Neural progenitor cell (in vitro differentiated cells): ENCODE measurements around the gene KAT7. TPM values are rescaled to one million over a fixed set of nuclear protein-coding genes. Genes with fewer than 3 reads are reported as not detected.

Experiments
- DNase-seq: peaks from one replicate; pipeline ENCODE4 v3.0.0-alpha.2; 2016; ENCODE audit warnings: low spot score
- H2AFZ ChIP-seq: fragments of 200-600 bp; sonication (generic); replicated peaks from 2 replicates; pipeline ENCODE4 v1.6.1; 2016; ENCODE audit warnings: antibody characterized with exemption
- H3F3A ChIP-seq: fragments of 200-600 bp; sonication (generic); 2 replicates; pipeline ENCODE4 v1.6.1; 2016; ENCODE audit warnings: antibody characterized with exemption, low read depth
- H3K27ac ChIP-seq: fragments of 200-600 bp; sonication (generic); 2 replicates; pipeline ENCODE4 v1.5.1; 2016; ENCODE audit warnings: mild to moderate bottlenecking
- H3K27me3 ChIP-seq: fragments of 200-600 bp; sonication (generic); 2 replicates; pipeline ENCODE4 v1.6.1; 2016; ENCODE audit warnings: mild to moderate bottlenecking, moderate library complexity
- H3K36me3 ChIP-seq: fragments of 200-600 bp; sonication (generic); 2 replicates; pipeline ENCODE4 v1.5.1; 2016
- H3K4me1 ChIP-seq: fragments of 200-600 bp; sonication (generic); 2 replicates; pipeline ENCODE4 v1.6.1; 2016; ENCODE audit warnings: mixed run types
- H3K4me2 ChIP-seq: fragments of 200-600 bp; sonication (generic); 2 replicates; pipeline ENCODE4 v1.6.1; 2016
- H3K4me3 ChIP-seq: fragments of 200-600 bp; sonication (generic); 2 replicates; pipeline ENCODE4 v1.5.1; 2016
- H3K79me2 ChIP-seq: fragments of 200-600 bp; sonication (generic); 2 replicates; pipeline ENCODE4 v1.6.1; 2016; ENCODE audit warnings: low read depth
- H3K9ac ChIP-seq: fragments of 200-600 bp; sonication (generic); 2 replicates; pipeline ENCODE4 v1.6.1; 2016
- H3K9me3 ChIP-seq: fragments of 200-600 bp; sonication (generic); 2 replicates; pipeline ENCODE4 v1.5.1; 2016; ENCODE audit warnings: low read depth
- H4K20me1 ChIP-seq: fragments of 200-600 bp; sonication (generic); 2 replicates; pipeline ENCODE4 v1.6.1; 2016; ENCODE audit warnings: low read depth
- H3K27ac Mint-ChIP-seq: 3 replicates; pipeline ENCODE4 v1.8.0; 2021; ENCODE audit warnings: mixed read lengths
- H3K27me3 Mint-ChIP-seq: 2 replicates; pipeline ENCODE4 v1.8.0; 2022; ENCODE audit warnings: low read depth, mild to moderate bottlenecking, inconsistent platforms, moderate library complexity, mixed read lengths; ENCODE audit not compliant: insufficient read depth
- H3K36me3 Mint-ChIP-seq: 3 replicates; pipeline ENCODE4 v1.8.0; 2021; ENCODE audit warnings: mixed read lengths
- H3K4me1 Mint-ChIP-seq: 3 replicates; pipeline ENCODE4 v1.8.0; 2021; ENCODE audit warnings: mixed read lengths
- H3K4me3 Mint-ChIP-seq: 3 replicates; pipeline ENCODE4 v1.8.0; 2021; ENCODE audit warnings: mild to moderate bottlenecking, moderate library complexity, mixed read lengths
- H3K9me3 Mint-ChIP-seq: 3 replicates; pipeline ENCODE4 v1.8.0; 2020; ENCODE audit warnings: mixed read lengths
- EZH2 ChIP-seq: fragments of 200-600 bp; sonication (generic); IDR thresholded peaks from 2 replicates; pipeline ENCODE4 v1.6.1; 2017; ENCODE audit warnings: antibody characterized with exemption, mild to moderate bottlenecking, moderate library complexity
- EZH2phosphoT487 ChIP-seq: fragments of 200-600 bp; sonication (generic); IDR thresholded peaks from 2 replicates; pipeline ENCODE4 v1.6.1; 2017; ENCODE audit warnings: antibody characterized with exemption
- total RNA-seq: library from RNA; depleted of rRNA; stranded (reverse); fragments of >200 nt; gene quantifications from 2 replicates; pipeline ENCODE4 v1.2.3, GENCODE V29; 2015; ENCODE audit warnings: low replicate concordance
- TF ChIP-seq, protein P1 (sequence below): fragments of 200-600 bp; sonication (generic); IDR thresholded peaks from 2 replicates; pipeline ENCODE4 v1.5.1; 2017; ENCODE audit warnings: antibody characterized with exemption, mild to moderate bottlenecking

Gene KAT7
- total RNA-seq, 1 donor from 2014 or later = 139 TPM

GRCh38 chr17:49874911-49875310, 86.4 kb downstream of the KAT7 start:
- no peaks in the 10 kb centered on the region for H3K36me3 ChIP-seq
- Mint-ChIP-seq H3K27me3 (peaks cover 7% of the 10 kb centered on the region), H3K27ac (no peak overlapping the region), H3K36me3 (no peaks in the 10 kb centered on the region), H3K4me1 (peaks cover 20% of the 10 kb centered on the region), H3K9me3 (no peaks in the 10 kb centered on the region), H3K4me3 (no peak overlapping the region)
- peaks cover under 1% of the 10 kb centered on the region for H3K27me3 ChIP-seq
- TF ChIP-seq EZH2phosphoT487 (no peak), EZH2 (no peak)
- TF ChIP-seq, protein P1, sequence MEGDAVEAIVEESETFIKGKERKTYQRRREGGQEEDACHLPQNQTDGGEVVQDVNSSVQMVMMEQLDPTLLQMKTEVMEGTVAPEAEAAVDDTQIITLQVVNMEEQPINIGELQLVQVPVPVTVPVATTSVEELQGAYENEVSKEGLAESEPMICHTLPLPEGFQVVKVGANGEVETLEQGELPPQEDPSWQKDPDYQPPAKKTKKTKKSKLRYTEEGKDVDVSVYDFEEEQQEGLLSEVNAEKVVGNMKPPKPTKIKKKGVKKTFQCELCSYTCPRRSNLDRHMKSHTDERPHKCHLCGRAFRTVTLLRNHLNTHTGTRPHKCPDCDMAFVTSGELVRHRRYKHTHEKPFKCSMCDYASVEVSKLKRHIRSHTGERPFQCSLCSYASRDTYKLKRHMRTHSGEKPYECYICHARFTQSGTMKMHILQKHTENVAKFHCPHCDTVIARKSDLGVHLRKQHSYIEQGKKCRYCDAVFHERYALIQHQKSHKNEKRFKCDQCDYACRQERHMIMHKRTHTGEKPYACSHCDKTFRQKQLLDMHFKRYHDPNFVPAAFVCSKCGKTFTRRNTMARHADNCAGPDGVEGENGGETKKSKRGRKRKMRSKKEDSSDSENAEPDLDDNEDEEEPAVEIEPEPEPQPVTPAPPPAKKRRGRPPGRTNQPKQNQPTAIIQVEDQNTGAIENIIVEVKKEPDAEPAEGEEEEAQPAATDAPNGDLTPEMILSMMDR = no peak
- H2AFZ ChIP-seq = no peak overlapping the region
- H3F3A ChIP-seq = peaks cover 12% of the 10 kb centered on the region
- H3K4me1 ChIP-seq = peaks cover 17% of the 10 kb centered on the region
- no peaks in the 10 kb centered on the region for H3K9me3 ChIP-seq
- H3K27ac ChIP-seq = no peak overlapping the region
- DNase-seq = no peak
- H3K79me2 ChIP-seq = no peaks in the 10 kb centered on the region
- H4K20me1 ChIP-seq = no peaks in the 10 kb centered on the region
- H3K4me3 ChIP-seq = no peak overlapping the region
- no peak overlapping the region for H3K4me2 ChIP-seq
- no peak overlapping the region for H3K9ac ChIP-seq

- no peak overlapping the region for H3K27ac ChIP-seq
- no peaks in the 10 kb centered on the region for H3K79me2 ChIP-seq
- peak; percentile 61 for DNase-seq
- H3K27me3 ChIP-seq = peaks cover 3% of the 10 kb centered on the region
- peak overlapping the region; percentile 12 for H3K27ac Mint-ChIP-seq
- H3F3A ChIP-seq = peaks cover 19% of the 10 kb centered on the region
- no peaks in the 10 kb centered on the region for H3K36me3 ChIP-seq
- H3K4me1 ChIP-seq = peaks cover 23% of the 10 kb centered on the region
- H3K9ac ChIP-seq = no peak overlapping the region
- H3K27me3 Mint-ChIP-seq = peaks cover 8% of the 10 kb centered on the region
- H3K9me3 Mint-ChIP-seq = no peaks in the 10 kb centered on the region
- H3K4me2 ChIP-seq = peak overlapping the region; percentile 44
- no peak overlapping the region for H3K4me3 Mint-ChIP-seq
- H4K20me1 ChIP-seq = no peaks in the 10 kb centered on the region
- peak overlapping the region; percentile 40 for H2AFZ ChIP-seq
- TF ChIP-seq, protein P1 = peak; percentile 24
- TF ChIP-seq EZH2 = no peak
- TF ChIP-seq EZH2phosphoT487 = no peak
- H3K4me3 ChIP-seq = no peak overlapping the region
- peaks cover 24% of the 10 kb centered on the region for H3K4me1 Mint-ChIP-seq
- H3K36me3 Mint-ChIP-seq = no peaks in the 10 kb centered on the region
- no peaks in the 10 kb centered on the region for H3K9me3 ChIP-seq
Measured at GRCh38 chr17:49875685-49876084, 87.2 kb downstream of the KAT7 start.

DNA sequence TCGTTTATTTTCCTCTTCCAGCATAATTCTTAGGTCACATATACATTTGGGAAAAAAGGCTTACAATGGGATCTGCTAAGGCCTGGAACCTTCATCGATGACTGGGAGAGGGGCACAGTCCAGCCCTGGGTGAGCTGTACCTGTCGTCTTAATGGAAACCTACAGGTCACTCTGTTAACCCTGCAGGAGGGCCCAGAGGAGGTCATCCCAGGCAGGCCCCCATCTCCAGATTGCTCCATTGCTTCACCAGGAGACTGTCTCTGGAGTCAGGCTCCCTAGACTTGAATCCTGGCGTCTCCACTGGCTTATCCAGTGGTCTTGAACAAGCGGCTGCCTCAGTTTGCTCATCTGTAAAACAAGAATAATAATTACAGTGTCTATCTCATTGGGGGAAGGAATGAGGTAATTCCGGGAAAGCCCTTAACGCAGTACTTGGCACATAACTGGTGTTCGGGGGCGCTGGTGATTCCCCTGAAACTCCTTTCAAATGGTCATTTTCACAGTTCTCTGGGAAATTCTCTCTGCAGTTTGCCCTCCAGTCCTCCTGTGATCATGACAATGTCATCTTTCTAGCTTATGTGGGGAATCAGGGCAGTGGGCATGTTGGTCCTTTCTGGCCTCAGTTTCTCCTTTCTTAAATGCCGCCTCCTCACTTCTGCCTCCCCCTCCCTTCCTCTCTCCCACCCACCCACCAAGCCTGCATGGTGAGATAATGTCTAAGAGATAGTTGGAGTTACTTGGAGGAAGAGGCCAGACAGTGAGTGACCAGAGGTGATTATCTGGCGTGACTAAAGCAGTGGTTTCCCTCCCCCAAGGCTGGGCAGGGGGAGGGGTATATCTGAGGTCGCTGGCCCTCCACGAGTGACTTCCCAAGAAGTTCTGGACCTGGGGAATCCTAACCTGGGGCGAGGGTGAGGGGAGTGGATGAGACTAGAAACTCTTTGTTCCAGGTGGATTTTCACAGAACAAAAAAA, 90.7 kb downstream of the KAT7 start:
- peak overlapping the region; percentile 72 for H3K4me3 Mint-ChIP-seq
- TF ChIP-seq EZH2phosphoT487 = no peak
- TF ChIP-seq EZH2 = no peak
- TF ChIP-seq, protein P1 = no peak
- Histone ChIP-seq H3K27ac (no peak overlapping the region), H2AFZ (no peak overlapping the region), H3K4me1 (peaks cover 28% of the 10 kb centered on the region), H3K9me3 (no peaks in the 10 kb centered on the region), H3F3A (peaks cover 28% of the 10 kb centered on the region), H3K79me2 (no peaks in the 10 kb centered on the region), H3K27me3 (peaks cover 12% of the 10 kb centered on the region), H3K4me3 (no peak overlapping the region), H3K9ac (no peak overlapping the region), H4K20me1 (no peaks in the 10 kb centered on the region), H3K4me2 (peak overlapping the region; percentile 72), H3K36me3 (no peaks in the 10 kb centered on the region)
- peaks cover 27% of the 10 kb centered on the region for H3K4me1 Mint-ChIP-seq
- H3K36me3 Mint-ChIP-seq = no peaks in the 10 kb centered on the region
- DNase-seq = no peak
- no peaks in the 10 kb centered on the region for H3K9me3 Mint-ChIP-seq
- no peak overlapping the region for H3K27ac Mint-ChIP-seq
- H3K27me3 Mint-ChIP-seq = peaks cover 14% of the 10 kb centered on the region
